ENCODE results near the gene COL11A2. TPM values are rescaled to one million over a fixed set of nuclear protein-coding genes. Genes with fewer than 3 reads are reported as not detected.
A peak's percentile ranks its signal among the peaks of the same experiment; 100 is the strongest.

Gene COL11A2
- total RNA-seq, 1 experiment from 2014 or later, result 2.3 TPM

- Histone ChIP-seq H3T11ph (ENCODE audit: low read length) (no peak overlapping the region), H2BK120ac (ENCODE audit: low read depth, low read length, poor library complexity, severe bottlenecking) (no peak overlapping the region), H3K79me1 (ENCODE audit: insufficient read depth, low read depth, low read length, poor library complexity, severe bottlenecking) (no peaks in the 10 kb centered on the region), H4K91ac (ENCODE audit: insufficient read length, low read depth, low read length) (no peak overlapping the region), H3K9ac (ENCODE audit: extremely low read depth, insufficient read length, low read length) (no peak overlapping the region), H2AFZ (ENCODE audit: low read length) (no peak overlapping the region), H3K4me1 (ENCODE audit: insufficient read depth, low read length) (peaks cover 11% of the 10 kb centered on the region; the same call in 1 of the 2 replicates), H2BK15ac (ENCODE audit: low read depth, low read length) (no peak overlapping the region), H3K18ac (ENCODE audit: insufficient read length, low read depth, low read length) (no peak overlapping the region), H3K9me3 (ENCODE audit: control insufficient read depth, low read depth, low read length) (no peaks in the 10 kb centered on the region), H2BK20ac (ENCODE audit: low read depth, low read length, poor library complexity, severe bottlenecking) (no peak overlapping the region), H2BK12ac (ENCODE audit: insufficient read length, low read depth, low read length) (no peak overlapping the region), H3K23me2 (ENCODE audit: insufficient read length, low read depth, low read length, poor library complexity, severe bottlenecking) (peaks cover 22% of the 10 kb centered on the region), H4K5ac (ENCODE audit: insufficient read length, low read depth, low read length) (no peak overlapping the region), H3K27me3 (ENCODE audit: insufficient read depth, low read length) (peaks cover 23% of the 10 kb centered on the region; the same call in 1 of the 2 replicates), H2BK5ac (ENCODE audit: insufficient read length, low read length) (no peak overlapping the region), H2AK5ac (ENCODE audit: insufficient read length, low read length) (no peak overlapping the region), H3K79me2 (ENCODE audit: insufficient read depth, low read length) (peaks cover 4% of the 10 kb centered on the region; the same call in 1 of the 2 replicates), H4K20me1 (ENCODE audit: control insufficient read depth, insufficient read depth, insufficient read length) (peaks cover 3% of the 10 kb centered on the region), H3K56ac (ENCODE audit: insufficient read length, low read depth, low read length) (no peak overlapping the region), H4K8ac (replicated peaks; ENCODE audit: insufficient read length, low read depth, low read length) (no peak overlapping the region), H3K4ac (ENCODE audit: low read depth, low read length) (no peak overlapping the region), H3K14ac (ENCODE audit: insufficient read depth, low read length) (no peak overlapping the region), H3K4me2 (ENCODE audit: insufficient read depth, insufficient read length, low read length) (peak overlapping the region; percentile 77), H3K23ac (ENCODE audit: insufficient read length, low read depth, low read length) (no peak overlapping the region), H3K27ac (ENCODE audit: insufficient read length, low read depth, low read length) (no peak overlapping the region)
- peaks cover 34 to 47% (median 37%) of the 10 kb centered on the region in 3 experiments for H3K36me3 Mint-ChIP-seq (ENCODE audit: insufficient read depth in 1 of 3, low read depth in 3 of 3)
- peaks cover 40% of the 10 kb centered on the region for H3K27me3 Mint-ChIP-seq (ENCODE audit: low read depth)
- peak overlapping the region in 2 of 3 experiments; percentile 85 to 95; a peak in 2 of 7 replicates for H3K27ac Mint-ChIP-seq
- peaks cover 42 to 50% of the 10 kb centered on the region in 2 experiments for H3K4me1 Mint-ChIP-seq
- no peaks in the 10 kb centered on the region; a peak in 1 of 5 replicates for H3K9me3 Mint-ChIP-seq
- WGBS (ENCODE audit: extremely low coverage, insufficient read length, low lambda C conversion rate), result no CpG with 5 or more reads among the region's 17 CpGs
- no peak; the same call in 2 of the 3 replicates for TF ChIP-seq CTCF (conservative IDR thresholded peaks at IDR 0.05)
- no peak for DNase-seq
- H3K4me3 Mint-ChIP-seq, result peak overlapping the region; percentile 69 to 95
These were observed 13.1 kb upstream of the COL11A2 start for GRCh38 chr6:33205191-33206026.
